H4 (cell line): ENCODE measurements around the gene GPRC6A. TPM values are rescaled to one million over a fixed set of nuclear protein-coding genes. Genes with fewer than 3 reads are reported as not detected.
"Not testable (repeated sequence)": the region's sequence is repeated elsewhere in the genome, so short reads cannot be mapped to it uniquely, and the experiment has no call there.

ENCODE experiments used
- DNase-seq: peaks from one replicate; pipeline ENCODE4 v3.0.0-alpha.2; 2015; ENCODE audit warnings: low spot score
- total RNA-seq: library from RNA; depleted of rRNA; stranded (reverse); fragments of >200 nt; shearing (Covaris generic); gene quantifications from 2 replicates; pipeline ENCODE4 v1.2.3, GENCODE V29; 2014; rRNA removed

The GPRC6A gene
- not detected in 2 replicates for total RNA-seq

- DNase-seq: no peak
Observed at GRCh38 chr6:116828983-116829382, at the start of gene GPRC6A. GPRC6A (minus strand) TSS chr6:116829083; CDS start chr6:116829013, 70 bp downstream.

GRCh38 chr6:116877743-116878142 lies 48.9 kb upstream of the GPRC6A start:
- no peak for DNase-seq

- DNase-seq: no peak
Observed at GRCh38 chr6:116876635-116877611, 48.0 kb upstream of the GPRC6A start, which contains the start of gene RFX6. RFX6 (plus strand) TSS chr6:116877242; CDS start chr6:116877276, 34 bp downstream.

GRCh38 chr6:116876107-116876506 lies 47.2 kb upstream of the GPRC6A start:
- no peak for DNase-seq

GRCh38 chr6:116872771-116873170 lies 43.9 kb upstream of the GPRC6A start:
- no peak for DNase-seq

GRCh38 chr6:116866281-116866871 lies 37.5 kb upstream of the GPRC6A start:
- peak; percentile 6 for DNase-seq

GRCh38 chr6:116859264-116859663 lies 30.4 kb upstream of the GPRC6A start:
- DNase-seq: no peak

GRCh38 chr6:116858060-116858459 lies 29.2 kb upstream of the GPRC6A start:
- DNase-seq: no peak

GRCh38 chr6:116847227-116847626 lies 18.3 kb upstream of the GPRC6A start:
- DNase-seq: peak; percentile 8

GRCh38 chr6:116842459-116842858 lies 13.6 kb upstream of the GPRC6A start:
- DNase-seq: no peak

- peak; percentile 5 for DNase-seq
Observed at GRCh38 chr6:116840091-116840490, 11.2 kb upstream of the GPRC6A start.

GRCh38 chr6:116836606-116837342 lies 7.9 kb upstream of the GPRC6A start:
- no peak for DNase-seq

GRCh38 chr6:116834526-116834925 lies 5.6 kb upstream of the GPRC6A start:
- not testable (repeated sequence) for DNase-seq

- DNase-seq: no peak
Observed at GRCh38 chr6:116827561-116828240, 1.2 kb downstream of the GPRC6A start.

- not testable (repeated sequence) for DNase-seq
Observed at GRCh38 chr6:116816336-116816735, 12.5 kb downstream of the GPRC6A start.

- no peak for DNase-seq
Observed at GRCh38 chr6:116812051-116812650, 16.7 kb downstream of the GPRC6A start.

- no peak for DNase-seq
Observed at GRCh38 chr6:116801971-116802370, 26.9 kb downstream of the GPRC6A start.

- DNase-seq: no peak
Observed at GRCh38 chr6:116799945-116800344, 28.9 kb downstream of the GPRC6A start.

GRCh38 chr6:116797585-116797984 lies 31.3 kb downstream of the GPRC6A start:
- no peak for DNase-seq

- no peak for DNase-seq
Observed at GRCh38 chr6:116793224-116793623, 35.7 kb downstream of the GPRC6A start.

- no peak for DNase-seq
Observed at GRCh38 chr6:116783852-116784251, 45.0 kb downstream of the GPRC6A start.
